GM18861 (cell line): ENCODE results near the gene CHST1.

Experiments used
- ATAC-seq: cut with Tn5 transposase; IDR thresholded peaks from one replicate; pipeline ENCODE4 v1.9.1; 2021; ENCODE audit not compliant: unreplicated experiment

CHST1 gene

DNA sequence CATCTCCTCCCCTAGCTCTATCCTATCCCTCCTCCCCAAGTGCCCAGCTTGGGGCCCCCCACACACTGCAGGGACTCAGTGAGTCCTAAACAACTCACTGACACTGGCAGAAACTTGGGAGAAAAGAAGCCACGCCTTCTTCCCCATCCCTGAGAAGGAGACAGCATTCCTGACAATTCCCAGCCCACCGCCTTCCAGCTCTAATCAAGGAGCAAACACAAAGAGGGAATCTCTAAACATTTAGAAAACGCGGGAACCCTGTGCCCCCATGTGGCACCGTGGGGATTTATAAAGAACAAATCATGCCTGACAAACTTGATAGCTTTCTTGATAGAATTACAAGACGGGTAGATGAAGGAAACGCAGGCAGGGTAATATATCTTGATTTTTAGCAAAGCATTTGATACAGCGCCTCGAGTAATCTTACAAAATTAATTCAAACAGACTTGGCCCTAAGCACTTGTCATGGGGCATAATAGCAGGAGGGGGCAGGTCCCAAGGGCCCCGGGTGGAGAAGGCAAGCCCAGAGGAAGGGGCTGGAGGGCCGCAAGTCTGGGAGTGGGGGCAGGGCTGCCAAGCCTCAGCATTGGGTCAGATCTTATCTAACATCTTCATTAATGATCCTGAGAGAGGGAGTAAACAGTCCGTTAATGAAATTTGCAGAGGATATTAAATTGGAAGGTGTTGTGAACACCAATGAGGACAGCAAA is 4.5 kb downstream of the CHST1 start:
- ATAC-seq = no peak

DNA sequence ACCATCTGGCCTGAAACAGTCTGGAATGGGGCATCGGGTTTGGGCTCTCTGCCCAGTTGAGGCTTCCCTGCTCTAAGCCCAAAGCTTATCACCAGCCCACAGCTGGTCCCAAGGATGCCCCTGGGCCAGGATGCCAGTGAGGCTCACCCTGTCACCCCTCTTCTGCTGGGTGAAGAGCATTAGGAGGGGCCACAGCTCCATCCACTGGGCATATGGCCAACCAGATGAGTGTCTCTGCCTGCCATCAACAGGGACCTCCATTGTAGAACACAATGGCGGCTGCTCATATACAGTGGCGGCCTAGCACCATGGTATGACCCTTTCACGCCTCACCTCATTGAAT is 5.6 kb downstream of the CHST1 start:
- no peak for ATAC-seq

DNA sequence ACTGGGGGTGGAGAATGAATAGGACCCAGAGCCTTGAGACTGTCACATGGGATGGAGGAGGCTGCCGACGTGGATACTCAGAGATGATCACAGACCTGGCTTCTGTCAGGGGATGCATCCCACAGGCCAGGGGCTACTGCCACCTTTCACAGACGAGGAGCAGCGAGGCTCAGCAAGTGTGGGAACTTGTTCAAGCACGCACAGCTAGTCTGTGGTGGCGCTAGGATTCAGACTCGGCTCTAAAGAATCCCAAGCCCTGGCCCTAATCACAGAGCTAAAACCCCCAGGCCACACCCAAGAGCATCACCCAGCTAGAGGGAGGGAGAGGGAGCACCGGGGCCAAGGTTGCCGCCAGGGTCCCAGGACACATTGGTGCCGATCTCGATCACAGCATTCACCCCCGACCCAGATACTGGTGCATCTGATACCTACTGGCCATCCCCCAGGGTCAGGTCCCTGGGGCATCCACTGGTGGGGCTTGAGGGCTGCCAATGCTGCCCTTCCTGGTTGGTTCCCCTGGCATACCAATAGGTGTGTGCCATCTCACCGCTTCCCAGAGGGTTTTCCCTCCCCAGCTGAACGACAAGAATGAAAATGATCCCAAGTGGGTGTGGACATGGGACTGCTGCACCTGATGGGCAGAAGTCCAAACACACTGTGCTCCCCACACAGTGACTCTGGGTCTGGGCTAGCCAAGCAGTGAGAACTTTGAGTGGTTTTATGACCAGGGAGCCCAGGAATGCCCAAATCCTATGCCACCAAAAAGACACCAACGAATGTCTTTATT is 6.2 kb downstream of the CHST1 start:
- ATAC-seq = no peak

DNA sequence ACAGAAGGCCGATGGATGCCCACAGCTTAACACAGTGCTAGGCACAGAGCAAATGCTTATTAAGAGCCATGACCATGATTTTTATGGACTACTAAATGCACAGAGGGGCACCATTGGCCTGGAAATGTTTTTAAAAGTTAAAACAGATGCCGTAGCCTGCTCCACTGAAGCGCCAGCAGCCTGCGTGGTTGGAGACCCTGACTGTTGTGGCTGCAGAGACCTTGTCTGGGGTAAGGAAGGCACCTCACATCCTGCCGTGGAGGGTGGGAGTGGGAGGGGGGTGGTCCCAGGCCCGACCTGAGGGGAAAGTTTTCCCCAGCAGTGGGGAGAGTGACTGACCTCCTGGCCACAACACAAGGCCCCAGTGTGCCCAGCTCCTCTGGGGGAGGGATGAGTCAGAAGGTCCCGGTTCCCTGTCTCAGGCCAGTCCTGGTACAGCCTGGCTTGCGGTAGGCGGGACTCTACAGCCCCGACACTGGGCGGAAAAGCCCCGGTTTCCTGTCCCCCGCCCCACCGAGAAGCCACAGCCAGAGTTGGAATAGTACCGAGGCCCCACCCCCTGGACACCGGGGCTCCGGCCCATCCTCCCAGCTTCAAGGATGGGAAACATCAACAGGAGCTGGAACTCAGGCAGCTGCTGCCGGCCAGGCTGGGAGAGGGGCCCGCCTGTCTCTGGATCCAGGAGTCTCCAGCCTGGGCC is 7.0 kb downstream of the CHST1 start:
- no peak for ATAC-seq

DNA sequence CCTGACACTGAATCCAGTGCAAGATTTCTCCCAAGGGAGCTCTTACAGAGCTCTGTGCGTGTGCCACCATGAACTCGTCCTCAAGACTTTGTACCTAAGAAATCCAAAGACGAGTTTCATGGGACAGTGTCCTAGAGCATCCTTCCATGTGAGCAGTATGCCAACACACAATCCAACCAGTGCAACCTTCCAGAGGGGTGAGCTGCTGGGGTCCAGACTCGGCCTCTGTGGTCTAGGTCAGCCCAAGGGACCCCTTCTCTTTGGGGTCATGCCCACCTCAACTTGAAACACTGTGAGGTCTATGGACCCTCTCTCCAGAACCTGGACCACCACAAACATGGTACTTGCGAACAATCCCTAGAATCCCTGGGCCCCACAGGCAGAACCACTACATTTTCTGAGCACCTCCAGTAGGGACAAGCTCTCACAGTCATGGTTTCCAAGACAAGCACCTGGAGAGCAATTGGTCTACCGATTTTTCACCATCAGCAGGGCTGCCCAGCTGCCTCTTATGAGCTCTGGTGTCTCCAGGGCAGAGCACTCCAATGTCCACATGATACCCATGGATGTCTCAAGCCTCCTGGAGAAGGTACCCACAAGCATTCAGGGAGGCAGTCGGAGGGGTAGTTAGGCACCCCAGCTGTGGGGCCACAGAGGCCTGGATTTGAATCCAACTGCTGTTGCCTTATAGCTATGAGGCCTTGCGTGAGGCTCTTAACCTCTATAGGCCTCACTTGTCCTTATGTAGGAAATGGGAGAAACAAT is 7.7 kb downstream of the CHST1 start:
- no peak for ATAC-seq

DNA sequence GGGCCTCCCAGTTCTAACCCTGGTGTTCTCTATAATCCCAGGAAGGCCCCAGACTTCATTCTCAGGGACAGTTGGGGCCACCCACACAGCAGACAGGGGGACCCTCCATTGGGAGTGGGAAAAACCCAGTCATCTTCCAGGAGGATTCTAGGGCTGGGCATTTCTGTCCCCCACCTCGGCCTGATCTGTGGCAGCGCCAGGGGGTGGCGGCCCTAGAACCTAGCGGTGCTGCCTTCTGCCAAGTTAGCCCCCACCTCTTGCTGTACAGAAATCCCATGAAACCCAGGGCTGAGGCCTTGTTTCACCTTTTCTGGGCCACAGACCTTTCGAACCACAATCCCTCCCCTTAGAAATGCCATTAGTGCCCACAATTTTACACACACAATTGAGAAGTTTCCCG is 9.6 kb downstream of the CHST1 start:
- no peak for ATAC-seq

DNA sequence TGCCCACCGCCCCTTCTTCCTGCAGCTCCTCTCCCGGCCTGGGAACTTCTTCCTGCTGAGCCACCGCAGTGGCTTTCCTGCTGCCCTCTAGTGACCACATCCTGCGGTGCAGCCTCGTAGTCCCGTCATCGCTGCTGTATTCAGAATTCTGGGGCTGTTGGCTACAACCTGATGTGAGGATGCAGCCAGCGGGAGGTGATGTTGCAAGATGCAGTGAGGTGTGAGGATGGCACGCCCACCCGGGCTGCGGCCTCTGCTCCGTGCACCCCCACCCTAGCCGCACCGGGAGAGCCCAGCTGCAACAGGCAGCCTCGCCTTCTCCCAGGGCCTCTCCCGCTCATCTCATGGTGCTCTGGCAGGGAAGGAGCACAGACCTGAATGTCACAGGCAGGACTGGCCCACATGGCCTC is 10.1 kb downstream of the CHST1 start:
- ATAC-seq = no peak

DNA sequence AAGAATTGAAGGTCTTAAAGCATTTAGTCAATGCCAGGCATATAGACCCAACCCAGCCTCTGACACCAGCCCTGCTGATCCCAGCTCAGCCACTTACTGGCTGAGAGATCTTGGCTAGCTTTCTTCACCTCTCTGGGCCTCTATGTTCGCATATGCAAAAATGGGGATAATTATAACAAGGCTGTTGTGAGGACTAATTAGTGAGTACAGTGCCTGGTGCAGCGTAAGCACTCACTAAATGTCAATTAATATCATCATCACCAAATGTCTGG is 10.5 kb downstream of the CHST1 start:
- ATAC-seq = no peak

DNA sequence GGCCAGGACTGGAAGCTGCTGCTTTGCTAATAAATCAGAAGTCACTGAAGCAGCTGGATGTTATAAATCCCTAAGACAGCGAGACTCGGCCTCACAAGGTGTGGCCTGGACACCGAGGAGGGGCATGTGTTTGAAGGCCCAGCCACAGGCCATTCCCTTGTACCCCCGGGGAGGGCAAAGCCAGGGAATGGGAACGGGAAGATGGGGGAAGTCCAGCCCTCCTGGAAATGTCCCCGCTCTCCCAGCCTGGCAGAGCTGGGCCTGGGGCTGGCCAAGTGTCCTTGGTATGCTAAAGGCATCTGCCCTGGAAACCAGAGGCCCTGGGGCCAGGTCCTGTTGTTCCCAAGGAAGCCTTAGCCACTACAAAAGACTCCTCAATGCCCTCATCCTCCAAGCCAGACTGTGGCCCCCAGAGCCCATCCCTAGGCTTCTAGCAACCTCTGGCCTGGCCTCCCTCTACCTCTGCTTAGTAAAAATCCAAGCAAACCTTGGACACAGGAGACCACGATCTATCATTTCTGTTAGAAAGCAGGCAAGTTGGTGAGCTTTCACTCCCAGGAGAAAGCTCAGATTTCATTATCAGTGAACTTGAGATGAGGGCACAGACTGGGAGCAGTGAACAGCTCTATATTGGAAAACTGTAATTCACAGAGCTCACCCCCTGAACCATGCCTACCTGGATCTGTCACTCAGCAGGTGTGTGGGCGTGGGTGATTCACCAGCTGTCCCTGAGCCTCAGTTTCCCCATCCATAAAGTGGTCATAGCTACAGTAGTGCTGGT is 11.0 kb downstream of the CHST1 start:
- ATAC-seq = no peak

DNA sequence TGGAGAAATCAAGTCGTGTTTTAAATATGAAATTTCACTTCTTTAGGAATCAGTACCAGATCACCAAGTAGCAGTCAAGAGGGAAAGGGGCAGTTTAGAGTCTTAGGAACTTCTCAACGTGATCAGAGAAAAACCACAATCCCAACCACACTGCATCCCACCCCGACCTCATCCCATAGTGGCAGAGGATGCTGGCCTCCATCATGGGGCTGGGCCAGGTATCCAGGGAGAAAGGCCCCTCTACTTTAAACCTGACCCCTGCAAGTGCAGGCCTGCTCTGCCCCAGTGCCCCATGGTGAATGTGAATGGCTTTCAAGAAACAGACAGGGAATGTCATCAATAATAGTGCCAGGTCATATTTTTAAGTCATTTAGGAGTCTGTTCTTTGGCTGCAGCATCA is 12.1 kb downstream of the CHST1 start:
- ATAC-seq = no peak

DNA sequence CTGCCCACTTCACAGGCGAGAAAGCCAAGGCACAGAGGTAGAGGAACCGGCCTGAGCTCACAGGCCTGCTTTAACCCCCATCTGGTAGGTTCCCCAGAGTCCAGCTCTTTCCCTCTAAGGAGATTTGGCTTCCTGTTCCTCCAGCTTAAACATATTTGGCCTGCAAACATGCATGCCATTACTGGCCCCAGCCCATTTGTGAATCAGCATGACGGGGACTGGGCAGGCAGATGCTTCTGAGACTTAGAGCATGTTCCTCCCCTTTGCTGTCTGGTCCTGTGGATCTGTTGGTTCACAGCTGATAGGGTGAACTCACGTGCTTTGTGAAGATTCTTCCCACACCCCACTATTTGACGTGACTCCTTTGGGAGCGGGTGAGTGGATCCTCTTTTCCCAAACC is 12.6 kb downstream of the CHST1 start:
- ATAC-seq = no peak

DNA sequence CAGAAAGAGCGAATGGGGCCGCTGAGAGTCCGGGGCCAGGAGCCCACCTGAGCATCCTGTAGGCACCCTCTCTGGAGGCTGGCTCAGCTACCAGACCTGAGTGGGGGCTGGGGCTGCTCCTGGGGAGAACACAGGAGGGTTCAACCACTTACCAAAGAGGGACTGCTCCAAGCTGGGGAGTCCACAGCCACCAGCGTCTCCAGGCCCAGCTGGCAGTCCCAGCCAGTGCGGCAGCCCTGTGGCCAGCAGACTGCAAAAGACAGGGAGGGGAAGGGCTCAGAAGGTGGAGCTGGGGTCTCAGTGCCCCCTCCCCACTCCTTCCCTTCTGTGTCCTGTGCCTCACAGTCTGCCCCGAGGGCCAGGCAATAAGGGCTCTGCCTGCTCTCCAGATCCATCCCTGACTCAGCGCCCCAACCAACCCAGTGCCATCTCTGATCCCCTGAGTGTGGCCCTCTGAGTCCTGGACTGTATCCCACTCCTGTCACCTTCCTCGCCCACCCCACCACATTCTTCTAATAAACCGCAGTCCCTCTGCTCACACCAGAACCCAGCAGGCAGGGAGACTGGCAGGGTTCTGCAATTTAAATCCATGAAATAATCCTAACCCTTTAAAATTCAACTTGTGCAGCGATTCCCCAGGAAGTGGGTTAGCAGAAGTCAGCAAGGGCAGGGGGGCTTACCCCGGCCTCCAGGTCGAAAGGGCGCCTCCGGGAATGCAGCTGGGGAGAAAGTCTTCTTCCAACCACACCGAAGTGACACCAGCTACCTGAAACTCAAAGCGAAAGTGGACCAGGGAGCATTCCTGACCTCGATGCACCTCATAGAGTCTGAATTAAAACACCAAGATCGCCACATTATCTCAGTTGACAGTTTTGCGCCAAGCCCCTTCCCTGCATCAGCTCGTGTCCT is 13.3 kb downstream of the CHST1 start:
- no peak for ATAC-seq

DNA sequence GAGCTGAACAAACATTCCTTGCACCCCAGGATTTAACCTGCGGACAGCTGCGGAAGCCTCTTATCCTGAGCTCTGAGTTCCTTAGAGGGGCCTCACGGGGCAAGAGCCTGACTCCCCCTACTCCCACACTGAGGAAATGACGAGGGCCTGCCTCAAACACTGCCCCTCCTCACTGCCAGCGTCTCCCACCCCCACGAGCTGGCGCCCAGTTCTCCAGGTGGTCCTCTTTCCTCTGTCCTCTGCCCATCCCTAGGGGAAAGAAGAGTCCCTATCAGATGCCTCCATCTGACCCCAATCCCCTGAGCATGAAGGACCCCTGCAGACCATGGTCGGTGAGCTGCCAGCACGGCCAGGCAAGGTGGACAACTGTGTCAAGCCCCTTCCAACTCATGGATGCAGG is 14.3 kb downstream of the CHST1 start:
- ATAC-seq = no peak

DNA sequence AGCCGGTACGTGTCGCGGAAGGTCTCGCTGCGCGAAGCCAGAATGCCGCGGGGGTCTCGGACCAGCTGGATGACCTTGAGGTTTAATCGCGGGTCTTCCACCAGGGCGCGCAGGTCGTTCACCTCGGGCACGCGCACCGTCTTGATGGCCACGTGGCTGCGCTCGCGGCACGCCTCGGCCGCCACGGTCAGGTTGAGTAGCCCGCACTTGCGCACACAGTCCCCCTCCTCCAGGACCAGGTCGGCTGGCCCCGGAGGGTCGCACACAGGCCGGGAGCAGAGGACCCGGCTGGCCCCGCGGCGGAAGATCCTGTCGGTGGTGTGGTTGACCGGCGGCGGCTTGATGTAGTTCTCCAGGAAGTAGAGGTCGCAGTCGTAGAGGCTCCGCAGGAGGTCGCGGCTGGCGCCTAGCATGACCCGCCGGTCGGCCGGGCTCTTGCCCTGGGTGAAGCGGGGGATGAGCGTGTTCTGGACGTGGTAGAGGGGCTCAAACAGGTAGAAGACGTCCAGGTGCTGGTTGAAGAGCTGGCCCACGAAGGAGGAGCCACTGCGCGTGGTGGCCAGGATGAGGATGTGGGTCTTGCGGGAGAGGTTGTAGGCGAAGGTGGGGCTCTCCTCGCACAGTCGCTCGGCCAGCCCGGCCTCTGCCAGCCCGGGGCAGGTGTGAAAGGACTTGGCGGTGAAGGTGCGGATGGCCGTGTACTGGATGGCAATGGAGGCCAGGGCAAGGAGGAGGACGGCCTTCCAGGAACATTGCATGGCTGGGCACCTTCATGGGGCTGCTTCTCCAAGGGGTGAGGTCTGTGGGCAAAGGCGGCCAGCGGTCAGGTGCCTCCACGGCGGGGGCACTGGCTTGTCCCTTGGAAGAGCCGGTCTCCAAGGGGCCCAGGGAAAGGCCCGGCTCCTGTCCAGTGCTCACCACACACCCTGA is 15.0 kb downstream of the CHST1 start:
- ATAC-seq = no peak

DNA sequence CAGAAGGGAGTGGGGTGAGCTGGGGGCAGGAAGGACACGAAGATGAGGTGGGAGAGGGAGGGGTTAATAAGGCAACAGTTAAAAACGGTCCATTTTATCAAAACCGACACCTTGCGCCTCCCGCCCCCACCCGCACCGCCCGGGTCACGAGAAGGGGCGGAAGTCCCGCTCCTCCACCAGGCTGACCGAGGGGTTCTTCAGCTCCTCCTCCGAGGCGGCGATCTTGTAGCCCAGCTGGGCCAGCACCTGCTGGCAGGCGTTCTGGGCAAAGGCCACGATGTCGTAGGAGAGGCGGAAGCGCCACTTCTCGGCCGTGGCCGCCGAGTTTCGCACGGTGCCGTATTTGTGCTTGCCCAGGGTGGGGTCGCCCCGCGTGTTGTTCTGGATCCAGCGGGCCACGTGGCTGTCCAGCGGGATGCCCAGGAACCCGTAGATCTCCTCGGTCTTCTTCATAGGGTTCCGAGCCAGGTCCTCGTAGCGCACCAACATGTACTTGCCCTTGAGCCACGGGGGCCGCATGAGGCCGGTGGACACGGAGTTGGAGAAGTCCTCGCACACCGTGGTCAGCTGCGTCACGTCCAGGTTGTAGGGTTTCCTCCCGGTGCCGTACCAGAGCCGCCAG is 15.8 kb downstream of the CHST1 start:
- ATAC-seq = no peak

DNA sequence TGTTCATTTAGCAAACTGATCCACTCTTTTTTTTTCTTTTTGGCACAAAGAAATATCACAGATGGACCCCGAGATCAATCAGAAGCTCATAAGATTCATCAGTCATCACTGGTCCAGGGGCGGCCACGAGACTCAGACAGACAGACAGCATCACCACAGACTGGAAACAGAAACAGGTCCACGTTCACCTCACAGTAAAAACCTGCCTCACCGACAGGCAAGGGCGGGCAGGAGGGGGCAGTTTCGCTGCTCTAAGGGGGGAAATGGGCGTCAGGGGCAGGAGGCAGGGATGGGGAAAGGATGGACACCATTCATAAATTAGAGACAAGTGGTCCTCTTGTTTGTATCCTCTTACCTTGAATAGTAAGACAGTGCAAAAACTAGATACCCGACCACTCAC is 16.5 kb downstream of the CHST1 start:
- no peak for ATAC-seq

DNA sequence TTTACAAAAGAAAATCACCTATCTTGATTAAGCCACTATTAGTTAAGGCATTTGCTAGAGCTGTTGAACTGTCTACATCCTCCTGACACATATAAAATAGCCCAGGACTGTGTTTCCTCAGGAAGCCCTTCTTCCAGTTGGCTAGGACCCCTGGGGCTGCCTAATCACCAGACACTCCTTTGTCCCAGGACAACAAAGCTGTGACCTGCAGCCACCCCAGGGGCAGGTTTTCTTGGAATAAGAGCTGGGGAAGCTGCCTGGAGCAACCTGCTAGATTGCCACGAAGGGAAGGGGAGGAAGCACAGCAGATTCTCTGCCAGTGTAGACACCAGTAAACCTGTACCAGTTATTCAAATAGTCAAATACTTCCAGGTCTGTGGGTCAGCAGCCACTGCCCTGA is 17.6 kb downstream of the CHST1 start:
- ATAC-seq = no peak

DNA sequence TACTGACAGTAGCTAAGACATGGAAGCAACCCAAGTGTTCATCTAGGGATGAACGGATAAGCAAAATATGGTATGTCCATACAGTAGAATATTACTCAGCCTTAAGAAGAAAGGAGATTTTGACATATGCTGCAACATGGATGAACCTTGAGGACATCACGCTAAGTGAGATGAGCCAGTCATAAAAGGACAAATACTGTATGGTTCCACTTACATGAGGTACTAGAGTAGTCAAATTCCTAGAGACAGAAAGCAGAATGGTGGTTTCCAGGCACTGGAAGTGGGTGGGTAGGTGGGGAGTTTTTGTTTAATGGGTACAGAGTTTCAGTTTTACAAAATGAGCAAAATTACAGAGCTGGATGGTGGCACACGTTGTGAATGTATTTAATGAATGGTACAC is 18.1 kb downstream of the CHST1 start:
- ATAC-seq = no peak
